Measurements from ENCODE around the gene TRIM60.
"Not testable (repeated sequence)": the region's sequence is repeated elsewhere in the genome, so short reads cannot be mapped to it uniquely, and the experiment has no call there.

TRIM60 gene

GRCh38 chr4:165053645-165054044, 21.8 kb downstream of the TRIM60 start, which contains the start of gene TRIM75:
TRIM75 (plus strand) TSS chr4:165053866; CDS start chr4:165059148, 5,282 bp downstream.
- no peak for DNase-seq (ENCODE audit: low spot score)

- DNase-seq (ENCODE audit: low spot score), result no peak
These were observed 23.8 kb downstream of the TRIM60 start for GRCh38 chr4:165055601-165056000.

GRCh38 chr4:165058666-165059065, 26.9 kb downstream of the TRIM60 start:
- DNase-seq (ENCODE audit: low spot score), result no peak

- DNase-seq (ENCODE audit: low spot score), result no peak
These were observed 27.6 kb downstream of the TRIM60 start for GRCh38 chr4:165059386-165059785.

GRCh38 chr4:165060938-165061337, 29.1 kb downstream of the TRIM60 start:
- DNase-seq (ENCODE audit: low spot score), result no peak

GRCh38 chr4:165070560-165070959, 38.8 kb downstream of the TRIM60 start:
- DNase-seq (ENCODE audit: low spot score), result no peak

GRCh38 chr4:165073346-165073745, 41.5 kb downstream of the TRIM60 start:
- DNase-seq (ENCODE audit: low spot score), result not testable (repeated sequence)

- no peak for DNase-seq (ENCODE audit: low spot score)
These were observed 45.3 kb downstream of the TRIM60 start for GRCh38 chr4:165077034-165077578.

GRCh38 chr4:165079476-165079875, 47.7 kb downstream of the TRIM60 start:
- no peak for DNase-seq (ENCODE audit: low spot score)

- DNase-seq (ENCODE audit: low spot score), result not testable (repeated sequence)
These were observed 53.0 kb downstream of the TRIM60 start for GRCh38 chr4:165084787-165085186.

GRCh38 chr4:165085946-165086345, 54.1 kb downstream of the TRIM60 start:
- no peak for DNase-seq (ENCODE audit: low spot score)

- DNase-seq (ENCODE audit: low spot score), result no peak
These were observed 56.6 kb downstream of the TRIM60 start for GRCh38 chr4:165088366-165088765.

All from GM03348 (cell line).